GM18507 (cell line): ENCODE results near the gene TREML1.

Experiments used
- DNase-seq: peaks from one replicate; pipeline ENCODE4 v3.0.0; 2011; ENCODE audit warnings: low read depth; ENCODE audit not compliant: insufficient read length; ENCODE audit errors: extremely low spot score
- FAIRE-seq: peaks from 2 replicates; lab custom pipeline; 2011; peaks lifted over from hg19 to GRCh38; lab: Jason Lieb, UNC

Gene TREML1

GRCh38 chr6:41182069-41183034 is 28.2 kb upstream of the TREML1 start:
- FAIRE-seq (peak; percentile 85), DNase-seq (no peak)

- FAIRE-seq (no peak), DNase-seq (no peak)
Measured at GRCh38 chr6:41181566-41181965, 27.4 kb upstream of the TREML1 start.

GRCh38 chr6:41179163-41179562 is 25.0 kb upstream of the TREML1 start:
- FAIRE-seq (no peak), DNase-seq (no peak)

- FAIRE-seq (no peak), DNase-seq (no peak)
Measured at GRCh38 chr6:41177695-41178094, 23.5 kb upstream of the TREML1 start.

GRCh38 chr6:41177287-41177686 is 23.1 kb upstream of the TREML1 start:
- FAIRE-seq (no peak), DNase-seq (no peak)

GRCh38 chr6:41176189-41176588 is 22.0 kb upstream of the TREML1 start:
- FAIRE-seq = no peak
- no peak for DNase-seq

- FAIRE-seq = no peak
- no peak for DNase-seq
Measured at GRCh38 chr6:41175084-41175483, 20.9 kb upstream of the TREML1 start.

- DNase-seq = no peak
- no peak for FAIRE-seq
Measured at GRCh38 chr6:41174610-41175009, 20.5 kb upstream of the TREML1 start.

GRCh38 chr6:41171908-41172307 is 17.8 kb upstream of the TREML1 start:
- no peak for FAIRE-seq
- no peak for DNase-seq

- FAIRE-seq (no peak), DNase-seq (no peak)
Measured at GRCh38 chr6:41170547-41171160, 16.5 kb upstream of the TREML1 start.

- no peak for FAIRE-seq
- no peak for DNase-seq
Measured at GRCh38 chr6:41167173-41167963, 13.2 kb upstream of the TREML1 start.

- FAIRE-seq (no peak), DNase-seq (no peak)
Measured at GRCh38 chr6:41164551-41165120, 10.5 kb upstream of the TREML1 start.

GRCh38 chr6:41163419-41163717 is 9.2 kb upstream of the TREML1 start:
- no peak for FAIRE-seq

GRCh38 chr6:41162687-41163418 is 8.7 kb upstream of the TREML1 start, which contains the start of gene TREM2:
Gene TREM2, minus strand, starts transcription at chr6:41163116. Its CDS starts 34 bp downstream, at chr6:41163082.
- DNase-seq (no peak), FAIRE-seq (no peak)

More at GRCh38 chr6:41163419-41163717, 9.2 kb upstream of the TREML1 start:
- no peak for DNase-seq

- no peak for FAIRE-seq
- no peak for DNase-seq
Measured at GRCh38 chr6:41161851-41162552, 7.9 kb upstream of the TREML1 start.

- no peak for FAIRE-seq
- no peak for DNase-seq
Measured at GRCh38 chr6:41161380-41161779, 7.2 kb upstream of the TREML1 start.

GRCh38 chr6:41160933-41161332 is 6.8 kb upstream of the TREML1 start:
- DNase-seq (no peak), FAIRE-seq (no peak)

- FAIRE-seq (no peak), DNase-seq (no peak)
Measured at GRCh38 chr6:41159415-41160082, 5.4 kb upstream of the TREML1 start.
